Prostate gland (tissue), 2 donors: ENCODE measurements around the gene SELENOW. TPM values are rescaled to one million over a fixed set of nuclear protein-coding genes. Genes with fewer than 3 reads are reported as not detected.
"Not testable (repeated sequence)": the region's sequence is repeated elsewhere in the genome, so short reads cannot be mapped to it uniquely, and the experiment has no call there.

Experiments used
- DNase-seq: peaks from one replicate; pipeline ENCODE4 v3.0.0-alpha.2; 2019; ENCODE audit warnings: low spot score
- H3K27ac ChIP-seq, 2 donors: fragments of 200-600 bp; sonication (generic); 2 replicates each; pipeline ENCODE4 v1.5.1; 2017 to 2019
- H3K27me3 ChIP-seq: fragments of 200-600 bp; sonication (generic); replicated peaks from 2 replicates; pipeline ENCODE4 v1.5.1; 2019; ENCODE audit not compliant: insufficient read depth
- H3K36me3 ChIP-seq, 2 donors: fragments of 200-600 bp; sonication (generic); 1 replicate in 1 of 2; 2 replicates in 1 of 2; pipeline versions ENCODE4 v1.5.1 to v1.8.1; 2017 to 2019
- H3K4me1 ChIP-seq: fragments of 200-600 bp; sonication (generic); replicated peaks from 2 replicates; pipeline ENCODE4 v1.5.1; 2019
- H3K4me3 ChIP-seq, 2 donors: fragments of 200-600 bp; sonication (generic); 2 replicates each; pipeline ENCODE4 v1.5.1; 2017 to 2019
- H3K9me3 ChIP-seq: fragments of 200-600 bp; sonication (generic); 2 replicates; pipeline ENCODE4 v1.5.1; 2017
- POLR2A ChIP-seq: fragments of 450-650 bp; IDR thresholded peaks from one replicate; pipeline ENCODE4 v1.6.1; 2016; ENCODE audit warnings: antibody characterized with exemption, mild to moderate bottlenecking
- POLR2AphosphoS5 ChIP-seq: sonication (generic); formaldehyde crosslinking; IDR thresholded peaks from one replicate; pipeline ENCODE4 v1.6.1; 2017; ENCODE audit warnings: antibody characterized with exemption
- WGBS: methylation state at CpG from one replicate; pipeline ENCODE4 v1.1.5; 2018; 5-methylcytosine and 5-hydroxymethylcytosine counted together
- intact Hi-C: fragments of 100-400 bp; cut with DNase I; formaldehyde crosslinking; loops from one replicate; pipeline ENCODE4 v1.14.2; 2022
- total RNA-seq, 2 donors: library from RNA; depleted of rRNA; stranded (reverse); fragments of >200 nt; gene quantifications; one replicate each; pipeline ENCODE4 v1.1.0, GENCODE V29; 2016
- TF ChIP-seq, protein P1 (sequence below), 4 experiments: fragments of 200-600 bp in 2 of 4; fragments of 450-650 bp in 2 of 4; sonication (generic) in 2 of 4; IDR thresholded peaks; 1 replicate in 3 of 4; 2 replicates in 1 of 4; pipeline ENCODE4 v1.5.1; 2016 to 2019; ENCODE audit warnings: antibody characterized with exemption in 4 of 4, mild to moderate bottlenecking in 2 of 4, moderate library complexity in 2 of 4

SELENOW gene
- total RNA-seq, 2 donors from 2014 or later: 301 to 565 TPM

DNA sequence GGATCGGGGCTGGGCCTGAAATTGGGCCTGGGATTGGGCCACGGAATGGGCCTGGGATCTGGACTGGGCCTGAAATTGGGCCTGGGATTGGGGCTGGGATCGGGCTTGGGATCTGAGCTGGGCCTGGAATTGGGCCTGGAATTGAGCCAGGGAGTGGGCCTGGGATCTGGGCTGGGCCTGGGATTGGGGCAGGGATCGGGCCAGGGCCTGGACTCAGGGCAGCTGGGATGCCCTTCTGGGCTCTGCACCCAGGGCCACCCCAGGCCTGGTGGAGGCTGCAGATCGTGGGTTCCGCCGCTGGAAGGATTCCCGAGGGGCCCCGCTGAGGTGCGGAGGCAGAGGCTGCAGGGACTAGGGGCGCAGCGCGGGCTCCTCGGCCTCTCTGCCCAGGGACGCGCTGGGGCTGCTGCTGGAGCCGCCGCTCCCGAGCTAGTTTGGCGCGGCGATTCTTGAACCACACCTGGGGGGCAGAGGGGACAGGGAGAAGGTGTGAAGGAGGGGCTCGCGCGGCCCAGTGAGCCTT, 24.1 kb downstream of the SELENOW start:
- intact Hi-C loops: no loop called here
- no peak overlapping the region for H3K4me3 ChIP-seq
- no peak for TF ChIP-seq POLR2AphosphoS5
- TF ChIP-seq POLR2A: no peak
- TF ChIP-seq, protein P1, sequence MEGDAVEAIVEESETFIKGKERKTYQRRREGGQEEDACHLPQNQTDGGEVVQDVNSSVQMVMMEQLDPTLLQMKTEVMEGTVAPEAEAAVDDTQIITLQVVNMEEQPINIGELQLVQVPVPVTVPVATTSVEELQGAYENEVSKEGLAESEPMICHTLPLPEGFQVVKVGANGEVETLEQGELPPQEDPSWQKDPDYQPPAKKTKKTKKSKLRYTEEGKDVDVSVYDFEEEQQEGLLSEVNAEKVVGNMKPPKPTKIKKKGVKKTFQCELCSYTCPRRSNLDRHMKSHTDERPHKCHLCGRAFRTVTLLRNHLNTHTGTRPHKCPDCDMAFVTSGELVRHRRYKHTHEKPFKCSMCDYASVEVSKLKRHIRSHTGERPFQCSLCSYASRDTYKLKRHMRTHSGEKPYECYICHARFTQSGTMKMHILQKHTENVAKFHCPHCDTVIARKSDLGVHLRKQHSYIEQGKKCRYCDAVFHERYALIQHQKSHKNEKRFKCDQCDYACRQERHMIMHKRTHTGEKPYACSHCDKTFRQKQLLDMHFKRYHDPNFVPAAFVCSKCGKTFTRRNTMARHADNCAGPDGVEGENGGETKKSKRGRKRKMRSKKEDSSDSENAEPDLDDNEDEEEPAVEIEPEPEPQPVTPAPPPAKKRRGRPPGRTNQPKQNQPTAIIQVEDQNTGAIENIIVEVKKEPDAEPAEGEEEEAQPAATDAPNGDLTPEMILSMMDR (IDR thresholded peaks at IDR 0.05): no peak
- no peak overlapping the region for H3K27ac ChIP-seq
- 95% methylated on average over 25 of the region's 25 CpGs for WGBS
- no peaks in the 10 kb centered on the region for H3K9me3 ChIP-seq
- no peaks in the 10 kb centered on the region for H3K27me3 ChIP-seq
- H3K4me1 ChIP-seq: no peaks in the 10 kb centered on the region
- DNase-seq: no peak
- H3K36me3 ChIP-seq: no peaks in the 10 kb centered on the region

DNA sequence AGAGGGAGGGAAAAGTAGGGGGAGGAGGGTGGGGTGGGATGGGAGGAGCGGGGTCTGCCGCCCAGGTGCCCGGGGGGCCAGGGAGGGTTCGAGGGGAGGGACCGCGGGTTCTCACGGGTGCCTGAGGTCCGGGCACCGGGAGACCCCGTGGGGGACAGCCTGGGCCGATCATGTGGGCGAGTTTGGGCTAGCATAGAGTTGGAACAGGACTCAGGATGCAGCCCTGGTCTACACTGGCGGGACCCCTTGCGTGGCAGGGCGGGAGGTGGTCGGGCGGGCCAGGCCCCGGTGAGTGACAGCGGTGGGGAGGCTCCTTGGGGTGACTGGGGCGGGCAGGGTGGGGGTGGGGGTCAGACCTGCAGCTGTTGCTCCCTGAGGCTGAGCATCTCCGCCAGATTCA, 24.6 kb downstream of the SELENOW start:
- not testable (repeated sequence) for DNase-seq

DNA sequence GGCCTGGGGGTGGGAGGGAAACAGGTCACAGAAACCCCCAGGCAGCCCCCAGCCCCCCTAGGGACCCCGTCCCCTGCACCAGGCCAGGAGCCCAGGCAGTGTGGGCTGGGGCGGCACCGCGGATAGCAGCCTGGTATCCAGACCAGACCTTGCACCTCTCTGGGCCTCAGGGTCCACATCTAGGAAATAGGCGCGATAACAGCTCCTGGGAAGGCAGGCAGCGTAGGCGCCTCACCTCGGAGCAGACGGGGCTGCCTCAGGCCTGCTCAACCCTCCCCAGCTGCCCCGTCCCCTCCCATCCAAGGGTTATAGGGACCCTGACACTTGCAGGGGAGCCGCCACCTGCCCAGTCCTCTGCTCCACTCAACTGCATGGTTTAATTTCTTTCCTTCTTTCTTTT, 25.2 kb downstream of the SELENOW start:
- no CpG with 5 or more reads among the region's 12 CpGs for WGBS
- H3K27ac ChIP-seq, intact Hi-C loops, H3K27me3 ChIP-seq, H3K4me3 ChIP-seq, H3K36me3 ChIP-seq, H3K9me3 ChIP-seq, DNase-seq, H3K4me1 ChIP-seq: not testable (repeated sequence)

More for the DNA sequence above, 24.6 kb downstream of the SELENOW start:
- H3K27ac ChIP-seq, H3K4me1 ChIP-seq, H3K27me3 ChIP-seq, H3K36me3 ChIP-seq, intact Hi-C loops, H3K4me3 ChIP-seq, H3K9me3 ChIP-seq: not testable (repeated sequence)
- 69% methylated on average over 17 of the region's 21 CpGs for WGBS

DNA sequence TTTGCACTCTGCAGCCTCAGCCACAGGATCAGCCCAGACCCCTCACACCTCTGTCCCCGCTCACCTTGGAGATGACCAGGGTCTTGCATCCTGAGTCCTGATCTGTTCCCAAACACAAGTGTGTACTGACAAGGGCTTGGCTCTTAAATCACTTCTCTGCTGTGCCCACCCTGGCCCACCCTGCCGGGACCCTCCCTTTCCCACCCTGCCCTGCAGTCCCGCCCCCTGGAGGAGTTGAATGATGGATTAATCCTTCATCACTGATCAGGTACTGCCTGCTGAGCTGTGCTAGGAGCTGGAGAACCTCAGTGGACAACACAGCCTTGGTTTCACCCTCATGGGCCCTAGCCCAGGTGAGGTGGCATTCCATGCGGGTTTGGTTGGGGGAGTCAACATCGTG, 25.9 kb downstream of the SELENOW start, which contains the start of gene TPRX1:
Gene TPRX1, minus strand, starts transcription at position 101 of the 400 bp plus-strand sequence. Its CDS starts 12 bp downstream, at position 89.
- H3K27me3 ChIP-seq: not testable (repeated sequence)
- 87% methylated on average over 3 of the region's 5 CpGs for WGBS

DNA sequence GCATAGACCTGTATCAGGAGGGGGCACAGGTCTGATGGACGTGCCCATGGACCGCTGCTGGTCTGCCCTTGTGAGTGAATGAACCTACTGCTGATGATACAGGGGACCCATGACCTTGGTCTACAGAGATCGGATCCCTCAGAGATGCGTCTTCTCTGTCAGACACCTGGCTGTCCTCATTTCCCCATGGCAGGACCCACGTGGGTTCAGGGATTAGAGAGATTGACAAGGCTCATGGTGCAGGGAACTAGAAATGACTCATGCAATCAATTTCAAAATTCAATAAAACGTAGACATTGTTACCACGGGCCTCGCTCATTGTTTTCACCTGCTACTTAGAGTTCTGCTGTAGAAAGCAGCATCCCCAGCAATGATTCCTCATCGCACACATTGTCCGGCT, 26.8 kb downstream of the SELENOW start:
- 80% methylated on average over 10 of the region's 10 CpGs for WGBS
- no peak for DNase-seq

More for the DNA sequence above, 25.9 kb downstream of the SELENOW start, which contains the start of gene TPRX1:
- H3K27ac ChIP-seq, H3K36me3 ChIP-seq, intact Hi-C loops, H3K4me3 ChIP-seq, DNase-seq, H3K9me3 ChIP-seq, H3K4me1 ChIP-seq: not testable (repeated sequence)

DNA sequence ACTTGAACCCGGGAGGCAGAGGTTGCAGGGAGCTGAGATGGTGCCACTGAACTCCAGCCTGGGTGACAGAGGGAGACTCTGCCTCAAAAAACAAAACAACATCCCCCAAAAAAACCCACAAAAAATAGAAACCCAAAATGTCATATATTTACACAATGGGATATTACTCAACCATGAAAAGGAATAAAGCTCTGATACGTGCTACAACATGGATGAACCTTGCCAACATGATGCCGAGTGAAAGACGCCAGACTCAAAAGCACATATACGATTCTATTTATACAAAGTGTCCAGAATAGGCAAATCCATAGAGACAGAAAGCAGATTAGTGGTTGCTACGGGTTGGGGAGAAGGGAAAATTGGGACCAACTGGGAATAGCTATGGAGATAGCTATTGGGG, 27.9 kb downstream of the SELENOW start:
- DNase-seq: no peak
- no peak overlapping the region for H3K4me3 ChIP-seq
- H3K9me3 ChIP-seq: no peaks in the 10 kb centered on the region
- TF ChIP-seq POLR2A: no peak
- TF ChIP-seq POLR2AphosphoS5: no peak
- TF ChIP-seq, protein P1 (IDR thresholded peaks at IDR 0.05): no peak
- H3K27me3 ChIP-seq: no peaks in the 10 kb centered on the region
- H3K27ac ChIP-seq: no peak overlapping the region
- intact Hi-C loops: no loop called here
- WGBS: 92% methylated on average over 6 of the region's 6 CpGs
- H3K36me3 ChIP-seq: no peaks in the 10 kb centered on the region
- H3K4me1 ChIP-seq: no peaks in the 10 kb centered on the region

More for the DNA sequence above, 26.8 kb downstream of the SELENOW start:
- Histone ChIP-seq H3K9me3 (no peaks in the 10 kb centered on the region), H3K4me3 (no peak overlapping the region), H3K4me1 (no peaks in the 10 kb centered on the region), H3K27me3 (no peaks in the 10 kb centered on the region), H3K36me3 (no peaks in the 10 kb centered on the region), H3K27ac (no peak overlapping the region)
- intact Hi-C loops: no loop called here
- TF ChIP-seq POLR2A: no peak
- no peak for TF ChIP-seq POLR2AphosphoS5
- TF ChIP-seq, protein P1 (IDR thresholded peaks at IDR 0.05): no peak
